NCI-H345 treated with DMSO at 0.1 percent for 48 hours (cell line): ENCODE results near the gene EPC2.
"Not testable (repeated sequence)": the region's sequence is repeated elsewhere in the genome, so short reads cannot be mapped to it uniquely, and the experiment has no call there.

ENCODE experiments used
- DNase-seq: peaks from one replicate; lab custom pipeline; 2025; ENCODE audit not compliant: unreplicated experiment; lab: John Stamatoyannopoulos, UW

Gene EPC2

GRCh38 chr2:148721991-148722777, 77.6 kb downstream of the EPC2 start:
- DNase-seq: no peak

- no peak for DNase-seq
Observed at GRCh38 chr2:148725564-148725963, 81.0 kb downstream of the EPC2 start.

- DNase-seq: no peak
Observed at GRCh38 chr2:148726228-148726627, 81.7 kb downstream of the EPC2 start.

GRCh38 chr2:148730085-148730484, 85.5 kb downstream of the EPC2 start:
- no peak for DNase-seq

- no peak for DNase-seq
Observed at GRCh38 chr2:148737742-148738141, 93.2 kb downstream of the EPC2 start.

GRCh38 chr2:148739454-148740105, 95.0 kb downstream of the EPC2 start:
- no peak for DNase-seq

GRCh38 chr2:148742373-148742772, 97.8 kb downstream of the EPC2 start:
- DNase-seq: no peak

GRCh38 chr2:148745151-148745851, 100.8 kb downstream of the EPC2 start:
- no peak for DNase-seq

GRCh38 chr2:148746973-148747372, 102.4 kb downstream of the EPC2 start:
- no peak for DNase-seq

GRCh38 chr2:148751907-148752306, 107.4 kb downstream of the EPC2 start:
- no peak for DNase-seq

- DNase-seq: no peak
Observed at GRCh38 chr2:148752977-148753376, 108.4 kb downstream of the EPC2 start.

GRCh38 chr2:148754864-148755263, 110.3 kb downstream of the EPC2 start:
- DNase-seq: no peak

- no peak for DNase-seq
Observed at GRCh38 chr2:148756292-148756975, 111.9 kb downstream of the EPC2 start.

GRCh38 chr2:148764815-148765214, 120.3 kb downstream of the EPC2 start:
- no peak for DNase-seq

- DNase-seq: no peak
Observed at GRCh38 chr2:148770047-148770446, 125.5 kb downstream of the EPC2 start.

- DNase-seq: no peak
Observed at GRCh38 chr2:148781544-148781943, 137.0 kb downstream of the EPC2 start.

- no peak for DNase-seq
Observed at GRCh38 chr2:148789059-148789458, 144.5 kb downstream of the EPC2 start.

GRCh38 chr2:148790172-148790571, 145.6 kb downstream of the EPC2 start:
- DNase-seq: not testable (repeated sequence)

GRCh38 chr2:148794558-148794957, 150.0 kb downstream of the EPC2 start:
- DNase-seq: no peak

GRCh38 chr2:148796735-148797512, 152.4 kb downstream of the EPC2 start:
- DNase-seq: no peak
